Neutrophil (primary cell): Measurements from ENCODE around the gene FANCB.

ENCODE experiments used
- H3K27ac ChIP-seq: fragments of 200-600 bp; sonication (generic); 2 replicates; pipeline ENCODE4 v1.5.1; 2016; ENCODE audit warnings: mild to moderate bottlenecking, moderate library complexity
- H3K27me3 ChIP-seq: fragments of 200-600 bp; sonication (generic); 2 replicates; pipeline ENCODE4 v1.6.0; 2016; ENCODE audit warnings: mild to moderate bottlenecking
- H3K36me3 ChIP-seq: fragments of 200-600 bp; sonication (generic); 2 replicates; pipeline ENCODE4 v1.5.1; 2017
- H3K4me1 ChIP-seq, 2 experiments: fragments of 200-600 bp in 1 of 2; sonication (generic) in 1 of 2; 1 replicate in 1 of 2; 2 replicates in 1 of 2; pipeline versions ENCODE4 v1.5.1 to v1.6.1; 2013 to 2016; ENCODE audit warnings: low read depth in 1 of 2, low read length in 1 of 2, mild to moderate bottlenecking in 1 of 2, moderate library complexity in 1 of 2; ENCODE audit not compliant: control insufficient read depth in 1 of 2, insufficient read depth in 1 of 2
- H3K4me3 ChIP-seq, 2 experiments: fragments of 200-600 bp in 1 of 2; sonication (generic) in 1 of 2; 1 replicate in 1 of 2; 2 replicates in 1 of 2; pipeline ENCODE4 v1.5.1; 2013 to 2016; ENCODE audit warnings: low read depth in 1 of 2, low read length in 1 of 2, mild to moderate bottlenecking in 1 of 2, moderate library complexity in 1 of 2
- H3K9me3 ChIP-seq: fragments of 200-600 bp; sonication (generic); 2 replicates; pipeline ENCODE4 v1.5.1; 2016
- TF ChIP-seq, protein P1 (sequence below): fragments of 200-600 bp; sonication (generic); IDR thresholded peaks from 2 replicates; pipeline ENCODE4 v1.5.1; 2016; ENCODE audit warnings: antibody characterized with exemption

FANCB gene

DNA sequence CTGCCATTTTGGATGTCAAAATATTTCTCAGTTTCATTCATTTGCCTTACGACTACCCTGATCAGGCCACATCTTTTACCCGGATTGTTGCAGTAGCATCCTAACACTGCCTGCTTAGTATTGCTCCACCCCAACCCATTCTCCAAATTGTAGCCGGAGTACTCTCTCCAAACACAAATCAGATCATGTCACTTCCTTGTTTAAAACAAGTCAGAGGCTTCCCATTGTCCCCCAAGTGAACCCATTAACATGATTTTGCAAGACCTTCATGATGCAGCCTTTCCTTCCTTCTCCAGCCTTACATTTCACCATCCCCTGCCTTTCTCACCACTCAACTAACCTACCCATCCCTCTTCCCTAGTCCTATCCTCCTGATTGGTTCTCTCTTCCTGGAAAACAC is 53.1 kb downstream of the FANCB start:
- Histone ChIP-seq H3K4me1 (peaks cover 60% of the 10 kb centered on the region in 2 experiments), H3K27ac (peak overlapping the region; percentile 80), H3K4me3 (peak overlapping the region in 1 of 2 experiments; percentile 7), H3K9me3 (no peaks in the 10 kb centered on the region), H3K27me3 (no peaks in the 10 kb centered on the region), H3K36me3 (no peaks in the 10 kb centered on the region)
- TF ChIP-seq, protein P1, sequence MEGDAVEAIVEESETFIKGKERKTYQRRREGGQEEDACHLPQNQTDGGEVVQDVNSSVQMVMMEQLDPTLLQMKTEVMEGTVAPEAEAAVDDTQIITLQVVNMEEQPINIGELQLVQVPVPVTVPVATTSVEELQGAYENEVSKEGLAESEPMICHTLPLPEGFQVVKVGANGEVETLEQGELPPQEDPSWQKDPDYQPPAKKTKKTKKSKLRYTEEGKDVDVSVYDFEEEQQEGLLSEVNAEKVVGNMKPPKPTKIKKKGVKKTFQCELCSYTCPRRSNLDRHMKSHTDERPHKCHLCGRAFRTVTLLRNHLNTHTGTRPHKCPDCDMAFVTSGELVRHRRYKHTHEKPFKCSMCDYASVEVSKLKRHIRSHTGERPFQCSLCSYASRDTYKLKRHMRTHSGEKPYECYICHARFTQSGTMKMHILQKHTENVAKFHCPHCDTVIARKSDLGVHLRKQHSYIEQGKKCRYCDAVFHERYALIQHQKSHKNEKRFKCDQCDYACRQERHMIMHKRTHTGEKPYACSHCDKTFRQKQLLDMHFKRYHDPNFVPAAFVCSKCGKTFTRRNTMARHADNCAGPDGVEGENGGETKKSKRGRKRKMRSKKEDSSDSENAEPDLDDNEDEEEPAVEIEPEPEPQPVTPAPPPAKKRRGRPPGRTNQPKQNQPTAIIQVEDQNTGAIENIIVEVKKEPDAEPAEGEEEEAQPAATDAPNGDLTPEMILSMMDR, result no peak

- TF ChIP-seq, protein P1, result no peak
- peak overlapping the region; percentile 80 for H3K27ac ChIP-seq
- peaks cover 60% of the 10 kb centered on the region in 2 experiments for H3K4me1 ChIP-seq
- H3K4me3 ChIP-seq, result peak overlapping the region in 1 of 2 experiments; percentile 7
- no peaks in the 10 kb centered on the region for H3K27me3 ChIP-seq
- H3K9me3 ChIP-seq, result no peaks in the 10 kb centered on the region
- H3K36me3 ChIP-seq, result no peaks in the 10 kb centered on the region
These were observed 55.3 kb downstream of the FANCB start for GRCh38 chrX:14817571-14817970.

- no peaks in the 10 kb centered on the region for H3K27me3 ChIP-seq
- no peak overlapping the region for H3K4me3 ChIP-seq
- H3K9me3 ChIP-seq, result no peaks in the 10 kb centered on the region
- H3K36me3 ChIP-seq, result no peaks in the 10 kb centered on the region
- TF ChIP-seq, protein P1, result no peak
- H3K4me1 ChIP-seq, result peaks cover 42 to 44% of the 10 kb centered on the region in 2 experiments
- peak overlapping the region; percentile 63 for H3K27ac ChIP-seq
These were observed 69.7 kb downstream of the FANCB start for GRCh38 chrX:14802943-14803710.

DNA sequence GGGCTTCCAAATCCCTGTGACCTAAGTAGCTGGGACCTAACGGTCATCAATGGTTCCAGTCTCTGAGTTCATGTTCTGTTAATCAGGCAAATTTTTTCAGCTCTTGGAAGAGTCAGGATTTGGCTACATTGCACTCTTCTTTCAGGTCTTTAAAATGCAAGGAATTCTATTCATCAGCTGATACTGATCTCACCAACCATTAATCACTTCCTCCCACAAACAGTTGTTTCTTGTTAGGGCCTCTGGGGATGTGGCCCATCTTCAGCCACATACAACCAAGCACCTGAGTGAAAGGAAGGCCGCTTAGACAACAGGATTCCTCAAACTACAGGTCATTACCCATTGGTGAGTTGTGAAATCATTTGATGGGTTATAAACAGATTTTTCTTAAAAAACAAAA is 71.7 kb downstream of the FANCB start:
- H3K27me3 ChIP-seq, result no peaks in the 10 kb centered on the region
- TF ChIP-seq, protein P1, result no peak
- H3K9me3 ChIP-seq, result no peaks in the 10 kb centered on the region
- peaks cover 42 to 44% of the 10 kb centered on the region in 2 experiments for H3K4me1 ChIP-seq
- H3K4me3 ChIP-seq, result no peak overlapping the region
- peak overlapping the region; percentile 63 for H3K27ac ChIP-seq
- no peaks in the 10 kb centered on the region for H3K36me3 ChIP-seq

DNA sequence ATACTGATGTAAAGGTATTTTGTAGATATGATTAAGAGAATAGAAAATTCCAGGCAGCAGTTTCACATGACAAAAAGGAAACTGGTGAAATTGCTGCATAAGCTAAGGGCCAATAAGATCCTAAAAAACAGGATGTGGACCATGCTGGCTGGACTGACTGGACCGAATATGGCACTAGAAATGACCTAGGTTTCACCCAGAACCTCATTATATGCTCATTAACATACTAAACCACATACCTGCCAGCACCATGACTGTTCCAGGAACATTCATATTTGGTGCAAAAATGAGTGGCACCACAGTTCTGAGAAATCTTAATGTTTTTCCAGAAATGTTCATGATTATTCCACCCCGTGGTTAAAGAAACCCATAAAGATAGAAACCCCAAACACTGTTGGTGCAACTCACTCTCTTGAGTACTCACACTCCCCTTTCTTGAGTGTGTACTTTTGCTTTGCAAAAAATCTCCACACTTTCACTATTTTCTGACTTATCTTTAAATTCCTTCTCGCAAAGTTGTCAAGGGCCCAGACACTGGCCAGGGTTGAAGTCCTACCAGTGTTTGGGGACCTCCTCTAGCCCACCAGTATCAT is 74.0 kb downstream of the FANCB start:
- Histone ChIP-seq H3K27ac (peak overlapping the region; percentile 63), H3K36me3 (no peaks in the 10 kb centered on the region), H3K4me3 (no peak overlapping the region), H3K27me3 (no peaks in the 10 kb centered on the region), H3K4me1 (peaks cover 42 to 44% of the 10 kb centered on the region in 2 experiments), H3K9me3 (no peaks in the 10 kb centered on the region)
- TF ChIP-seq, protein P1, result no peak
